ENCODE data around the gene HRH3.

DNA sequence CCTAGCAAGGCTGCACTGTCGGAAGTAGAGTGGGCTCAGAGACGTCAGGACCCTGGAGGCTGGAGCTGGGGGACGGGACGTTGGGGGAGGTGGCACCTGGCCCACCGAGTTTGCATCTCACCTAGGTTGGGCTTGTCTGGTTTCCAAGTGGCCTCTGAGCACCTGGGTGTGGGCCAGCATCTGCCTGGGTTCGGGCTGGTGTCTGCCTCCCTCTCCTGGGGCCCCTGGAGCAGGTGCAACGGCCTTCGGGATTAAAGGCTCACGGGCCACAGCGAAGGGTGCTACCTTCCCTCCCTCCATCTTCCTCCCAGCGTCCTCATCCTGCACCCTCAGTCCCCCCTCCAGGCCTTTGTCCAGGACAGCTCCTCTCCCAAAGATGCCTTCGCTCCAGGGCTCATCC, 6.0 kb downstream of the HRH3 start:
- TF ChIP-seq, protein P1, sequence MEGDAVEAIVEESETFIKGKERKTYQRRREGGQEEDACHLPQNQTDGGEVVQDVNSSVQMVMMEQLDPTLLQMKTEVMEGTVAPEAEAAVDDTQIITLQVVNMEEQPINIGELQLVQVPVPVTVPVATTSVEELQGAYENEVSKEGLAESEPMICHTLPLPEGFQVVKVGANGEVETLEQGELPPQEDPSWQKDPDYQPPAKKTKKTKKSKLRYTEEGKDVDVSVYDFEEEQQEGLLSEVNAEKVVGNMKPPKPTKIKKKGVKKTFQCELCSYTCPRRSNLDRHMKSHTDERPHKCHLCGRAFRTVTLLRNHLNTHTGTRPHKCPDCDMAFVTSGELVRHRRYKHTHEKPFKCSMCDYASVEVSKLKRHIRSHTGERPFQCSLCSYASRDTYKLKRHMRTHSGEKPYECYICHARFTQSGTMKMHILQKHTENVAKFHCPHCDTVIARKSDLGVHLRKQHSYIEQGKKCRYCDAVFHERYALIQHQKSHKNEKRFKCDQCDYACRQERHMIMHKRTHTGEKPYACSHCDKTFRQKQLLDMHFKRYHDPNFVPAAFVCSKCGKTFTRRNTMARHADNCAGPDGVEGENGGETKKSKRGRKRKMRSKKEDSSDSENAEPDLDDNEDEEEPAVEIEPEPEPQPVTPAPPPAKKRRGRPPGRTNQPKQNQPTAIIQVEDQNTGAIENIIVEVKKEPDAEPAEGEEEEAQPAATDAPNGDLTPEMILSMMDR (IDR thresholded peaks at IDR 0.05): no peak
- TF ChIP-seq POLR2A (IDR thresholded peaks at IDR 0.05): no peak
